OCI-M2 (cell line): ENCODE data around the gene FGF14.

Source experiments
- DNase-seq: peaks from one replicate; lab custom pipeline; 2025; ENCODE audit not compliant: unreplicated experiment; lab: John Stamatoyannopoulos, UW

FGF14 gene

GRCh38 chr13:102000764-102001163, 401.1 kb downstream of the FGF14 start:
- DNase-seq: no peak

GRCh38 chr13:101998129-101998528, 403.7 kb downstream of the FGF14 start:
- DNase-seq: no peak

GRCh38 chr13:101996954-101997353, 404.9 kb downstream of the FGF14 start:
- no peak for DNase-seq

- no peak for DNase-seq
Measured at GRCh38 chr13:101989798-101990350, 412.0 kb downstream of the FGF14 start.

- no peak for DNase-seq
Measured at GRCh38 chr13:101988140-101988539, 413.7 kb downstream of the FGF14 start.

- no peak for DNase-seq
Measured at GRCh38 chr13:101986316-101986715, 415.5 kb downstream of the FGF14 start.

GRCh38 chr13:101985321-101985720, 416.5 kb downstream of the FGF14 start:
- DNase-seq: no peak

- DNase-seq: no peak
Measured at GRCh38 chr13:101982903-101983302, 418.9 kb downstream of the FGF14 start.

GRCh38 chr13:101979825-101980224, 422.0 kb downstream of the FGF14 start:
- no peak for DNase-seq

GRCh38 chr13:101978552-101979315, 423.1 kb downstream of the FGF14 start:
- DNase-seq: no peak

- DNase-seq: no peak
Measured at GRCh38 chr13:101977475-101977874, 424.4 kb downstream of the FGF14 start.

- no peak for DNase-seq
Measured at GRCh38 chr13:101972191-101972590, 429.7 kb downstream of the FGF14 start.

GRCh38 chr13:101970341-101970740, 431.5 kb downstream of the FGF14 start:
- no peak for DNase-seq

- DNase-seq: no peak
Measured at GRCh38 chr13:101967781-101968180, 434.1 kb downstream of the FGF14 start.

GRCh38 chr13:101967216-101967615, 434.6 kb downstream of the FGF14 start:
- DNase-seq: no peak

GRCh38 chr13:101965096-101965495, 436.8 kb downstream of the FGF14 start:
- DNase-seq: no peak

- no peak for DNase-seq
Measured at GRCh38 chr13:101959016-101959415, 442.8 kb downstream of the FGF14 start.

- DNase-seq: no peak
Measured at GRCh38 chr13:101955764-101956163, 446.1 kb downstream of the FGF14 start.

- no peak for DNase-seq
Measured at GRCh38 chr13:101951114-101951513, 450.7 kb downstream of the FGF14 start.

GRCh38 chr13:101949681-101950080, 452.2 kb downstream of the FGF14 start:
- DNase-seq: no peak

GRCh38 chr13:101946401-101946800, 455.4 kb downstream of the FGF14 start:
- no peak for DNase-seq

GRCh38 chr13:101945435-101945834, 456.4 kb downstream of the FGF14 start:
- DNase-seq: no peak

GRCh38 chr13:101944521-101944920, 457.3 kb downstream of the FGF14 start:
- no peak for DNase-seq
